GM12878 (cell line): ENCODE results near the gene CCNI. TPM values are rescaled to one million over a fixed set of nuclear protein-coding genes. Genes with fewer than 3 reads are reported as not detected.

ENCODE experiments used
- ATAC-seq: fragments of 200-7000 bp; cut with Tn5 transposase; 3 replicates; pipeline ENCODE4 v1.9.1; 2020; ENCODE audit warnings: mild to moderate bottlenecking, moderate library complexity
- BruUV-seq: library from RNA; stranded (reverse); fragments of 400-500 nt; replicated peaks from 2 replicates; lab custom pipeline; 2021; lab: Mats Ljungman, UMichigan
- CTCF ChIA-PET: fragments of 300-600 bp; sonication (Branson Sonifier 250); formaldehyde crosslinking; extraction: SDS; loops from one replicate; lab custom pipeline; 2021; ENCODE audit warnings: inconsistent platforms; lab: Yijun Ruan, JAX
- POLR2A ChIA-PET: fragments of 350-600 bp; formaldehyde crosslinking; extraction: SDS; loops from one replicate; lab custom pipeline; 2021; ENCODE audit warnings: inconsistent platforms; lab: Charles Lee
- RAD21 ChIA-PET: fragments of 300-600 bp; sonication (Branson Sonifier 250); formaldehyde crosslinking; loops from one replicate; lab custom pipeline; 2023; ENCODE audit warnings: antibody characterized with exemption; ENCODE audit not compliant: unreplicated experiment; lab: Charles Lee
- SMC1A ChIA-PET: fragments of 300-600 bp; sonication (Branson Sonifier 250); formaldehyde crosslinking; loops from one replicate; lab custom pipeline; 2023; ENCODE audit not compliant: unreplicated experiment, uncharacterized antibody; lab: Charles Lee
- DNase-seq: peaks from one replicate; pipeline ENCODE4 v3.0.0-alpha.2; 2011; ENCODE audit warnings: low read depth, low spot score
- FAIRE-seq: peaks from 3 replicates; lab custom pipeline; 2011; peaks lifted over from hg19 to GRCh38; lab: Jason Lieb, UNC
- H2AFZ ChIP-seq: 2 replicates; pipeline ENCODE4 v1.6.0; 2011; ENCODE audit warnings: low read depth, low read length, control low read depth; ENCODE audit not compliant: control insufficient read depth
- H3K27ac ChIP-seq: 2 replicates; pipeline ENCODE4 v1.5.1; 2011; ENCODE audit warnings: control low read depth; ENCODE audit not compliant: control insufficient read depth, insufficient read depth
- H3K27me3 ChIP-seq, 2 experiments: replicated peaks in 1 of 2; 2 replicates each; pipeline versions ENCODE4 v1.6.0 to v1.6.1; 2011; ENCODE audit warnings: low read length in 1 of 2; ENCODE audit not compliant: control insufficient read depth in 2 of 2, insufficient read depth in 2 of 2
- H3K36me3 ChIP-seq, 2 experiments: 2 replicates each; pipeline ENCODE4 v1.5.1; 2011; ENCODE audit warnings: low read length in 1 of 2; ENCODE audit not compliant: control insufficient read depth in 2 of 2, insufficient read depth in 2 of 2
- H3K4me1 ChIP-seq: 2 replicates; pipeline ENCODE4 v1.6.1; 2011; ENCODE audit warnings: mild to moderate bottlenecking, low read length, moderate library complexity, mixed read lengths; ENCODE audit not compliant: control insufficient read depth, insufficient read depth
- H3K4me2 ChIP-seq: 2 replicates; pipeline ENCODE4 v1.6.0; 2011; ENCODE audit warnings: control low read depth; ENCODE audit not compliant: control insufficient read depth, insufficient read depth
- H3K4me3 ChIP-seq: fragments of 200-600 bp; sonication (generic); 2 replicates; pipeline ENCODE4 v1.5.1; 2016
- H3K79me2 ChIP-seq: 2 replicates; pipeline ENCODE4 v1.6.0; 2011; ENCODE audit warnings: low read length; ENCODE audit not compliant: control insufficient read depth, insufficient read depth
- H3K9ac ChIP-seq: 2 replicates; pipeline ENCODE4 v1.8.0; 2011; ENCODE audit warnings: low read length, control low read depth, mixed read lengths; ENCODE audit not compliant: control insufficient read depth, insufficient read depth
- H3K9me3 ChIP-seq: replicated peaks from 3 replicates; pipeline ENCODE4 v1.5.1; 2011; ENCODE audit warnings: mild to moderate bottlenecking, low read length; ENCODE audit not compliant: control insufficient read depth, insufficient read depth
- H4K20me1 ChIP-seq: 2 replicates; pipeline ENCODE4 v1.6.0; 2011; ENCODE audit not compliant: control insufficient read depth, insufficient read depth
- PKNOX1 ChIP-seq: fragments of 450-650 bp; IDR thresholded peaks from 2 replicates; pipeline ENCODE4 v1.6.1; 2016; ENCODE audit warnings: mild to moderate bottlenecking
- POLR2AphosphoS5 ChIP-seq: IDR thresholded peaks from 2 replicates; pipeline ENCODE4 v1.6.1; 2011; ENCODE audit warnings: mild to moderate bottlenecking, low read length, inconsistent platforms
- POU2F2 ChIP-seq: IDR thresholded peaks from 3 replicates; pipeline ENCODE4 v1.6.1; 2011; ENCODE audit warnings: low read depth, mild to moderate bottlenecking, low read length, borderline replicate concordance
- RELA ChIP-seq: fragments of 450-650 bp; IDR thresholded peaks from 2 replicates; pipeline ENCODE4 v1.8.0; 2014; ENCODE audit warnings: borderline replicate concordance; ENCODE audit not compliant: partially characterized antibody
- SMARCA5 ChIP-seq: fragments of 450-650 bp; IDR thresholded peaks from 2 replicates; pipeline ENCODE4 v1.6.1; 2017; ENCODE audit warnings: mild to moderate bottlenecking
- SPI1 ChIP-seq: IDR thresholded peaks from 2 replicates; pipeline ENCODE4 v1.6.1; 2011; ENCODE audit warnings: low read depth, mild to moderate bottlenecking, low read length, moderate library complexity, borderline replicate concordance; ENCODE audit not compliant: insufficient read depth
- ZNF622 ChIP-seq: fragments of 450-650 bp; IDR thresholded peaks from 2 replicates; pipeline ENCODE4 v1.6.1; 2017; ENCODE audit warnings: mild to moderate bottlenecking, inconsistent platforms
- ZNF687 ChIP-seq: fragments of 450-650 bp; IDR thresholded peaks from 2 replicates; pipeline ENCODE4 v1.6.1; 2017; ENCODE audit warnings: mild to moderate bottlenecking, moderate library complexity
- ZSCAN29 ChIP-seq: fragments of 450-650 bp; IDR thresholded peaks from 2 replicates; pipeline ENCODE4 v1.6.1; 2017; ENCODE audit warnings: mild to moderate bottlenecking, moderate library complexity
- WGBS: methylation state at CpG from one replicate; pipeline ENCODE4 v1.1.6; 2016; ENCODE audit warnings: low lambda C conversion rate; ENCODE audit not compliant: insufficient replicate concordance, insufficient coverage; ENCODE audit errors: missing lambda C conversion rate; 5-methylcytosine and 5-hydroxymethylcytosine counted together
- in situ Hi-C: fragments of 300-500 bp; cut with MboI; formaldehyde crosslinking; loops from 9 replicates; pipeline ENCODE4 v1.14.3; 2018; ENCODE audit warnings: mixed read lengths
- intact Hi-C: fragments of 100-400 bp; cut with micrococcal nuclease; formaldehyde crosslinking; loops from one replicate; pipeline ENCODE4 v1.14.2; 2022; ENCODE audit not compliant: unreplicated experiment
- polyA plus RNA-seq, 11 experiments: library from polyadenylated mRNA; depleted of rRNA in 4 of 11; unstranded in 6 of 11; stranded (reverse) in 5 of 11; fragments of >200 nt; fragmentation: Nextera tagmentation in 4 of 11; fragmentation: Illumina TruSeq in 1 of 11; extraction: Ambion mirVana in 4 of 11; extraction: Trizol in 1 of 11; gene quantifications; 1 replicate in 1 of 11; 2 replicates in 10 of 11; pipeline versions ENCODE4 v1.2.1 to v1.2.3, GENCODE V29; 2011 to 2016; ENCODE audit warnings: inconsistent platforms in 2 of 11, missing spikeins in 2 of 11, low read depth in 1 of 11
- total RNA-seq, 4 experiments: library from RNA; depleted of rRNA in 3 of 4; stranded (reverse); fragments of >200 nt in 3 of 4; fragmentation: Illumina TruSeq in 1 of 4; extraction: Trizol in 1 of 4; gene quantifications; 2 replicates each; pipeline versions ENCODE4 v1.2.1 to v1.2.3, GENCODE V29; 2013 to 2021

CCNI gene
- total and polyA plus RNA-seq, 10 of the 15 experiments (the other 5 are each of a cell fraction or from before 2014, with no cell fraction given) = 70.6 to 178 (median 105) TPM

- FAIRE-seq = no peak
- Histone ChIP-seq H3K4me2 (no peak overlapping the region), H3K27me3 (no peaks in the 10 kb centered on the region), H3K4me1 (no peaks in the 10 kb centered on the region), H2AFZ (no peak overlapping the region), H3K9me3 (no peaks in the 10 kb centered on the region), H4K20me1 (no peaks in the 10 kb centered on the region; the same call in 1 of the 2 replicates), H3K36me3 (peaks cover 2 to 26% of the 10 kb centered on the region in 2 experiments; a peak in 3 of 4 replicates), H3K79me2 (peaks cover 24% of the 10 kb centered on the region), H3K27ac (no peak overlapping the region), H3K4me3 (no peak overlapping the region), H3K9ac (no peak overlapping the region)
- DNase-seq = no peak
- peak; percentile 23; the same call in 1 of the 3 replicates for ATAC-seq
- TF ChIP-seq ZNF622 (no peak), PKNOX1 (peak; percentile 69)
- intact Hi-C loops = no loop called here
- CTCF ChIA-PET = interaction anchor here (0.6 to 1.3 kb wide), 4 partner anchors 9 to 141 kb away, joined by 3 to 6 read pairs (median 4); no protein-coding TSS in a partner anchor
- SMC1A ChIA-PET = interaction anchor here (1.4 kb wide), 1 partner anchor 140 kb away, joined by 3 read pairs; no protein-coding TSS in a partner anchor
- in situ Hi-C loops = no loop called here
- POLR2A ChIA-PET = interaction anchor here (1.0 kb wide), 1 partner anchor 11 kb away, joined by 8 read pairs; no protein-coding TSS in a partner anchor
- BruUV-seq = TSS peak; percentile 22
- RAD21 ChIA-PET = no interaction called here
Observed at GRCh38 chr4:77062856-77063255, 12.9 kb downstream of the CCNI start.

GRCh38 chr4:77052352-77052751, 23.4 kb downstream of the CCNI start:
- RAD21 ChIA-PET = interaction anchor here (1.1 to 7.1 kb wide), 6 partner anchors 18 to 151 kb away, joined by 3 to 56 read pairs (median 7); no protein-coding TSS in a partner anchor
- H4K20me1 ChIP-seq = no peaks in the 10 kb centered on the region
- H3K79me2 ChIP-seq = peaks cover 1% of the 10 kb centered on the region; the same call in 1 of the 2 replicates
- WGBS = 80% methylated on average over 3 of the region's 3 CpGs
- FAIRE-seq (no peak), ATAC-seq (peak; percentile 87), DNase-seq (no peak)
- CTCF ChIA-PET = interaction anchor here (0.6 to 15.2 kb wide), 25 partner anchors 9 to 422 kb away, joined by 3 to 258 read pairs (median 5); no protein-coding TSS in a partner anchor
- no peaks in the 10 kb centered on the region for H3K4me1 ChIP-seq
- H3K9ac ChIP-seq = no peak overlapping the region
- no peak overlapping the region for H3K4me2 ChIP-seq
- no peak overlapping the region for H3K4me3 ChIP-seq
- in situ Hi-C loops = loop anchor here (5.0 kb wide), 1 partner anchor 155 kb away; no protein-coding TSS in a partner anchor
- SMC1A ChIA-PET = interaction anchor here (0.7 to 3.5 kb wide), 14 partner anchors 10 to 306 kb away, joined by 3 to 41 read pairs (median 4); no protein-coding TSS in a partner anchor
- POLR2A ChIA-PET = no interaction called here
- no peak overlapping the region for H3K27ac ChIP-seq
- H3K9me3 ChIP-seq = no peaks in the 10 kb centered on the region
- peaks cover 9 to 27% of the 10 kb centered on the region in 2 experiments for H3K36me3 ChIP-seq
- BruUV-seq = no TSS peak
- H3K27me3 ChIP-seq = no peaks in the 10 kb centered on the region
- no peak overlapping the region for H2AFZ ChIP-seq
- intact Hi-C loops = loop anchor here (1.0 to 10.0 kb wide), 3 partner anchors 151 to 305 kb away; no protein-coding TSS in a partner anchor
- TF ChIP-seq ZSCAN29 (no peak), SMARCA5 (peak; percentile 38; the same call in 1 of the 2 replicates), POU2F2 (0 out of 3 replicates have a peak, but pooled peaks have one; percentile 22), SPI1 (no peak), ZNF687 (no peak), POLR2AphosphoS5 (0 out of 2 replicates have a peak, but pooled peaks have one; percentile 31), RELA (no peak)
